Spleen (tissue), 7 donors: ENCODE results near the gene THOC2.

ENCODE experiments used
- POLR2A ChIP-seq, 3 donors: fragments of 450-650 bp; IDR thresholded peaks; one replicate each; pipeline ENCODE4 v1.5.1; 2017; ENCODE audit warnings: antibody characterized with exemption in 3 of 3, mild to moderate bottlenecking in 1 of 3
- POLR2AphosphoS5 ChIP-seq, 3 donors: sonication (generic); formaldehyde crosslinking; IDR thresholded peaks; one replicate each; pipeline ENCODE4 v1.5.1; 2017; ENCODE audit warnings: antibody characterized with exemption in 3 of 3
- TF ChIP-seq, protein P1 (sequence below), 11 experiments: fragments of 200-600 bp in 7 of 11; fragments of 450-650 bp in 4 of 11; sonication (generic) in 4 of 11; IDR thresholded peaks in 8 of 11; conservative IDR thresholded peaks in 3 of 11; 1 replicate in 7 of 11; 2 replicates in 4 of 11; pipeline versions ENCODE4 v1.4.0 to v1.8.0; 2016 to 2021; ENCODE audit warnings: antibody characterized with exemption in 11 of 11, inconsistent platforms in 4 of 11, mild to moderate bottlenecking in 1 of 11
- donor health status: DM: no; HTN: no; CAD: no; lungs with moderate emphysema.
- donor health status: DM: no; HTN: no; CAD: no.
- donor health status: DM: no; HTN: no; CAD: no.

DNA sequence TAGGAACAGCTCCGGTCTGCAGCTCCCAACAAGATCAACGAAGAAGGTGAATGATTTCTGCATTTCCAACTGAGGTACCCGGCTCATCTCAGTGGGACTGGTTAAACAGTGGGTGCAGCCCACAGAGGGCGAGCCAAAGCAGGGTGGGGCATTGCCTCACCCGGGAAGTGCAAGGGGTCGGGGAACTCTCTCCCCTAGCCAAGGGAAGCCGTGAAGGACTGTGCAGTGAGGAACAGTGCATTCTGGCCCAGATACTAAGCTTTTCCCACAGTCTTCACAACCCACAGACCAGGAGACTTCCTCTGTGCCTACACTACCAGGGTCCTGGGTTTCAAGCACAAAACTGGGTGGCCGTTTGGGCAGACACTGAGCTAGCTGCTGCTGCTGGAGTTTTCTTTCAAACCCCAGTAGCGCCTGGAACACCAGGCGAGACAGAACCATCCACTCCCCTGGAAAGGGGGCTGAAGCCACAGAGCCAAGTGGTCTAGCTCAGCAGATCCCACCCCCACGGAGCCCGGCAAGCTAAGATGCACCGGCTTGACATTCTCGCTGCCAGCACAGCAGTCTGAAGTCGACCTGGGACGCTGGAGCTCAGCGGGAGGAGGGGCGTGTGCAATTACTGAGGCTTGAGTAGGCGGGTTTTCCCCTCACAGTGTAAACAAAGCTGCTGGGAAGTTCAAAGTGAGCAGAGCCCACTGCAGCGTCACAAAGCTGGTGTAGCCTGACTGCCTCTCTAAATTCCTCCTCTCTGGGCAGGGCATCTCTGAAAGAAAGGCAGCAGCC lies 84.6 kb downstream of the THOC2 start:
- TF ChIP-seq, protein P1, sequence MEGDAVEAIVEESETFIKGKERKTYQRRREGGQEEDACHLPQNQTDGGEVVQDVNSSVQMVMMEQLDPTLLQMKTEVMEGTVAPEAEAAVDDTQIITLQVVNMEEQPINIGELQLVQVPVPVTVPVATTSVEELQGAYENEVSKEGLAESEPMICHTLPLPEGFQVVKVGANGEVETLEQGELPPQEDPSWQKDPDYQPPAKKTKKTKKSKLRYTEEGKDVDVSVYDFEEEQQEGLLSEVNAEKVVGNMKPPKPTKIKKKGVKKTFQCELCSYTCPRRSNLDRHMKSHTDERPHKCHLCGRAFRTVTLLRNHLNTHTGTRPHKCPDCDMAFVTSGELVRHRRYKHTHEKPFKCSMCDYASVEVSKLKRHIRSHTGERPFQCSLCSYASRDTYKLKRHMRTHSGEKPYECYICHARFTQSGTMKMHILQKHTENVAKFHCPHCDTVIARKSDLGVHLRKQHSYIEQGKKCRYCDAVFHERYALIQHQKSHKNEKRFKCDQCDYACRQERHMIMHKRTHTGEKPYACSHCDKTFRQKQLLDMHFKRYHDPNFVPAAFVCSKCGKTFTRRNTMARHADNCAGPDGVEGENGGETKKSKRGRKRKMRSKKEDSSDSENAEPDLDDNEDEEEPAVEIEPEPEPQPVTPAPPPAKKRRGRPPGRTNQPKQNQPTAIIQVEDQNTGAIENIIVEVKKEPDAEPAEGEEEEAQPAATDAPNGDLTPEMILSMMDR (IDR thresholded peaks at IDR 0.05 in 8 of 11, conservative IDR thresholded peaks at IDR 0.05 in 3 of 11), result no peak
- TF ChIP-seq POLR2A (IDR thresholded peaks at IDR 0.05), result no peak
- TF ChIP-seq POLR2AphosphoS5 (IDR thresholded peaks at IDR 0.05), result no peak
